ENCODE measurements around the gene CARS2. TPM values are rescaled to one million over a fixed set of nuclear protein-coding genes. Genes with fewer than 3 reads are reported as not detected.
A peak's percentile ranks its signal among the peaks of the same experiment; 100 is the strongest.

The CARS2 gene
- total RNA-seq (2014; rRNA removed; shearing (Covaris generic)) (39.0 and 46.8 TPM in 2 replicates), polyA plus RNA-seq (2016; fragmentation: Nextera tagmentation; extraction: Ambion mirVana) (53.5 and 58.6 TPM in 2 replicates)
- long read RNA-seq, partial matches to known transcripts = 2 of 4 reads
- long read RNA-seq, other reads (novel, unspliced or antisense) = 0 of 4 reads

DNA sequence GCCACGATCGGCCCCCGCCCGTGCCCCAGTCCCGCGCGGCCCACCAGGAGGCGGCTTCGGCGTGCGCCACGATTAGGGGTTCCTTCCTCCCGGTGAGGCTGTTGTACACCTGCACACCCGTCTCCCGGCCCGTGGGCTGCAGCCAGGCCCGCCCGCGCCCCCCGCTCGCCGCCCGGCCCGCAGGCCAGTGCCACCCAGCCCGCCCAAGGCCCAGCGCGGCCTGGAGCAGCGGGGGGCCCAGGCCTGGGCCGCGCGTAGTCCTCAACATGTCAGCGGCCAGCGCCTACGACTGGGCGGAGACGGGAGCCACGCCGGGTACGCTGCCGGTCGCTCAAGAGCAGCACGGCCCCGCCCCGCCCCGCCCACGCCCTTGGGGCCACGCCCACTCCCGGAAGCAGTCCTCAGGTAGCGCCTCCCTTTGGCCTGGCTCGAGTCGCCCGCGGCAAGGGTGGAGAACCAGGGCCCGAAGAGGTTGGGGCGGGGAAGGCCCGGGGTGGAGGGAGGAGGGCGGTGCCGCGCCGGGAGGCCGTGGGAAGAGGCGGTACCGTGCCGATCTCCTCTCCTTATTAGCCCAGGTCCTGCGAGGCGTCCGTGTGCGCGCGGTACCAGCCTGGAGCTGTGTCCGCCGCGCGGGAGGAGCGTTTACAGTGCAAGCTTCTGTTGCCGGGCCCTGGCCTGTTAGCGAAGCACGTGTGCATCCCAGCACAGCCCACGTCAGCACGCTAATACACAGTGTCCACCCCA is at the start of gene CARS2:
Gene CARS2, minus strand, starts transcription at position 291 of the 744 bp plus-strand sequence. Its CDS starts 23 bp downstream, at position 268.
- Mint-ChIP-seq H3K27ac (peak within 1 kb of the TSS; percentile 90), H3K27me3 (ENCODE audit: insufficient read depth, low read depth, poor library complexity) (peaks cover 13% of the 10 kb centered on the region), H3K4me3 (peak within 1 kb of the TSS; percentile 91), H3K9me3 (no peaks in the 10 kb centered on the region), H3K4me1 (peaks cover 24% of the 10 kb centered on the region), H3K36me3 (ENCODE audit: low read depth) (peaks cover 18% of the 10 kb centered on the region)
- Histone ChIP-seq H4K20me1 (replicated peaks; ENCODE audit: insufficient read depth) (no peaks in the 10 kb centered on the region), H3K4me2 (peak within 1 kb of the TSS; percentile 94), H3K9me2 (ENCODE audit: insufficient read depth) (no peaks in the 10 kb centered on the region), H3K4me1 (ENCODE audit: insufficient read depth) (peaks cover 6% of the 10 kb centered on the region; the same call in 1 of the 2 replicates), H3K4me3 (peak within 1 kb of the TSS; percentile 87), H3K27me3 (ENCODE audit: insufficient read depth) (no peaks in the 10 kb centered on the region), H3K27ac (ENCODE audit: low read depth) (peak within 1 kb of the TSS; percentile 59; the same call in 1 of the 2 replicates), H3K79me2 (replicated peaks; ENCODE audit: insufficient read depth) (peaks cover 24% of the 10 kb centered on the region), H2AFZ (peak within 1 kb of the TSS; percentile 98), H3K36me3 (ENCODE audit: insufficient read depth) (peaks cover 8% of the 10 kb centered on the region; the same call in 1 of the 2 replicates), H3F3A (replicated peaks; ENCODE audit: low read depth) (peaks cover 9% of the 10 kb centered on the region; the same call in 1 of the 2 replicates)
- TF ChIP-seq ZNF331 (CRISPR knock-in tag; IDR thresholded peaks at IDR 0.05; ENCODE audit: low read depth) = no peak
- TF ChIP-seq CREB1 (CRISPR knock-in tag; IDR thresholded peaks at IDR 0.05; ENCODE audit: low read depth) = peak; percentile 39
- TF ChIP-seq CTCF (conservative IDR thresholded peaks at IDR 0.05; ENCODE audit: low read depth in 2 of 2) = peak in 1 of 2 experiments; percentile 33; a peak in 2 of 4 replicates
- no peak for TF ChIP-seq JUNB (IDR thresholded peaks at IDR 0.05; ENCODE audit: unreplicated experiment)
- TF ChIP-seq REST (IDR thresholded peaks at IDR 0.05; ENCODE audit: unreplicated experiment) = no peak
- TF ChIP-seq, protein P1, sequence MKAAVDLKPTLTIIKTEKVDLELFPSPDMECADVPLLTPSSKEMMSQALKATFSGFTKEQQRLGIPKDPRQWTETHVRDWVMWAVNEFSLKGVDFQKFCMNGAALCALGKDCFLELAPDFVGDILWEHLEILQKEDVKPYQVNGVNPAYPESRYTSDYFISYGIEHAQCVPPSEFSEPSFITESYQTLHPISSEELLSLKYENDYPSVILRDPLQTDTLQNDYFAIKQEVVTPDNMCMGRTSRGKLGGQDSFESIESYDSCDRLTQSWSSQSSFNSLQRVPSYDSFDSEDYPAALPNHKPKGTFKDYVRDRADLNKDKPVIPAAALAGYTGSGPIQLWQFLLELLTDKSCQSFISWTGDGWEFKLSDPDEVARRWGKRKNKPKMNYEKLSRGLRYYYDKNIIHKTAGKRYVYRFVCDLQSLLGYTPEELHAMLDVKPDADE (IDR thresholded peaks at IDR 0.05) = 0 out of 2 replicates have a peak, but pooled peaks have one; percentile 33
- peak; percentile 85 for TF ChIP-seq POLR2AphosphoS5 (IDR thresholded peaks at IDR 0.05; ENCODE audit: low read depth)
- no peak for TF ChIP-seq EZH2phosphoT487 (IDR thresholded peaks at IDR 0.05; ENCODE audit: unreplicated experiment)
- ATAC-seq (peak; percentile 95), DNase-seq (ENCODE audit: low spot score) (peak; percentile 97)

All from GM23338 (cell line).